Testis (tissue), 3 donors: Measurements from ENCODE around the gene FHIT. TPM values are rescaled to one million over a fixed set of nuclear protein-coding genes. Genes with fewer than 3 reads are reported as not detected.

Experiments
- DNase-seq: peaks from one replicate; pipeline ENCODE4 v3.0.0-alpha.2; 2019
- H3K27ac ChIP-seq, 2 donors: fragments of 200-600 bp; sonication (generic); one replicate each; pipeline ENCODE4 v1.5.1; 2019
- H3K27me3 ChIP-seq: fragments of 200-600 bp; sonication (generic); one replicate; pipeline ENCODE4 v1.5.1; 2019
- H3K36me3 ChIP-seq: fragments of 200-600 bp; sonication (generic); one replicate; pipeline ENCODE4 v1.5.1; 2017; ENCODE audit warnings: low read depth; ENCODE audit errors: missing control alignments
- H3K4me1 ChIP-seq: fragments of 200-600 bp; sonication (generic); one replicate; pipeline ENCODE4 v1.5.1; 2019
- H3K4me3 ChIP-seq, 2 donors: fragments of 200-600 bp; sonication (generic); one replicate each; pipeline ENCODE4 v1.5.1; 2017 to 2019
- H3K9me3 ChIP-seq: fragments of 200-600 bp; sonication (generic); one replicate; pipeline ENCODE4 v1.5.1; 2017
- POLR2A ChIP-seq: fragments of 450-650 bp; IDR thresholded peaks from one replicate; pipeline ENCODE4 v1.6.1; 2017; ENCODE audit warnings: antibody characterized with exemption, mild to moderate bottlenecking, moderate library complexity
- WGBS, 2 donors: methylation state at CpG; one replicate each; pipeline ENCODE4 v1.1.5; 2018; 5-methylcytosine and 5-hydroxymethylcytosine counted together
- intact Hi-C: fragments of 100-400 bp; cut with DNase I; formaldehyde crosslinking; loops from one replicate; pipeline ENCODE4 v1.15.1; 2023; ENCODE audit warnings: low total_unique reads
- polyA plus RNA-seq: library from polyadenylated mRNA; stranded (reverse); fragments of 350-450 nt; fragmentation: Illumina TruSeq; extraction: RNeasy Lipid Tissue Mini Kit (QIAGEN cat#74804); gene quantifications from one replicate; pipeline ENCODE4 v1.2.3, GENCODE V29; 2014; ENCODE audit warnings: low read depth, low replicate concordance; ENCODE audit not compliant: insufficient read depth
- total RNA-seq, 2 donors: library from RNA; depleted of rRNA; stranded (reverse); fragments of >200 nt; gene quantifications; one replicate each; pipeline ENCODE4 v1.2.3, GENCODE V29; 2016
- TF ChIP-seq, protein P1 (sequence below), 3 experiments: fragments of 450-650 bp in 2 of 3; fragments of 200-600 bp in 1 of 3; sonication (generic) in 1 of 3; IDR thresholded peaks; one replicate each; pipeline ENCODE4 v1.5.1; 2016 to 2019; ENCODE audit warnings: antibody characterized with exemption in 3 of 3, mild to moderate bottlenecking in 2 of 3, moderate library complexity in 1 of 3

The FHIT gene
- total and polyA plus RNA-seq, 3 donors from 2014 or later: 10.1 to 29.6 (median 15.5) TPM

DNA sequence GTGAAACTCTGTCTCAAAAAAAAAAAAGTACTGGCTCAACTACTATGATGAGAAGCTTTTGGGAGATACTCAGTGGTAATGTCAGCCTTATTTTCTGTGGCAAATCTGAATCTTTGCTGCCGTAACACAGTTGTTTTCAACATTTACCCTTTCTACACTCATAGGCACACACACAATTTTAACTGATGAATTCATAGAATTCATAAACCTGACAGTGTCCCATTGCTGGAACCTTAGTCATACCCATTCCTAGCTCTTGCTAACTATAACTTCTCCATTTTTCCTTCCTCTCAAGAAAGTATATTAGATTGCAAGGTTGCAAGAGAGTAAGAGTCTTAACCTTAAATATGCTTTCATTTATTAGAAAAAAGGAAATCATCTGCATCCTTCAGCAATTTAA is 496.6 kb downstream of the FHIT start:
- no peaks in the 10 kb centered on the region for H3K36me3 ChIP-seq
- WGBS, 2 donors: 90 to 94% methylated on average over 1 of the region's 1 CpG
- H3K27ac ChIP-seq: no peak overlapping the region
- intact Hi-C loops: no loop called here
- no peaks in the 10 kb centered on the region for H3K27me3 ChIP-seq
- H3K4me3 ChIP-seq: no peak overlapping the region
- H3K9me3 ChIP-seq: no peaks in the 10 kb centered on the region
- TF ChIP-seq, protein P1, sequence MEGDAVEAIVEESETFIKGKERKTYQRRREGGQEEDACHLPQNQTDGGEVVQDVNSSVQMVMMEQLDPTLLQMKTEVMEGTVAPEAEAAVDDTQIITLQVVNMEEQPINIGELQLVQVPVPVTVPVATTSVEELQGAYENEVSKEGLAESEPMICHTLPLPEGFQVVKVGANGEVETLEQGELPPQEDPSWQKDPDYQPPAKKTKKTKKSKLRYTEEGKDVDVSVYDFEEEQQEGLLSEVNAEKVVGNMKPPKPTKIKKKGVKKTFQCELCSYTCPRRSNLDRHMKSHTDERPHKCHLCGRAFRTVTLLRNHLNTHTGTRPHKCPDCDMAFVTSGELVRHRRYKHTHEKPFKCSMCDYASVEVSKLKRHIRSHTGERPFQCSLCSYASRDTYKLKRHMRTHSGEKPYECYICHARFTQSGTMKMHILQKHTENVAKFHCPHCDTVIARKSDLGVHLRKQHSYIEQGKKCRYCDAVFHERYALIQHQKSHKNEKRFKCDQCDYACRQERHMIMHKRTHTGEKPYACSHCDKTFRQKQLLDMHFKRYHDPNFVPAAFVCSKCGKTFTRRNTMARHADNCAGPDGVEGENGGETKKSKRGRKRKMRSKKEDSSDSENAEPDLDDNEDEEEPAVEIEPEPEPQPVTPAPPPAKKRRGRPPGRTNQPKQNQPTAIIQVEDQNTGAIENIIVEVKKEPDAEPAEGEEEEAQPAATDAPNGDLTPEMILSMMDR (IDR thresholded peaks at IDR 0.05): no peak
- no peak for TF ChIP-seq POLR2A
- no peaks in the 10 kb centered on the region for H3K4me1 ChIP-seq
- DNase-seq: no peak

DNA sequence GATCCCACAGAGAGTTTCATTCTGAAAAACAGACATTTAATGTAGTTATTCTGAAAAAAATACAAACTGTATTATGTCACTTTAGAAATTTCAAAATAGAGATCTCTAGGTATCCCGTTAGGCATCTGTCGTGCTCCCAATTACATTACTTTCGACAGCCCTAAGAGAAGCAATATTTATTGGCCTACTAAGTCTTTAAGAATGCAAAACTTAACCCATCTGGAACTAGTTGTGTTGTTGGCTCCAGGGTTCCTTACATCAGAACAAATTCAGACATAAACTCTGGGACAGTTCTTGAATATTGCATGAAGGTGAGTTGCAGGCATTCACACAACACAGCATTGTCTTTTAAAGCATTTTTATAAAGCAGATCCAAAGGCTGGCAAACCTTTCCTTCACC is 498.4 kb downstream of the FHIT start:
- Histone ChIP-seq H3K27me3 (no peaks in the 10 kb centered on the region), H3K4me3 (no peak overlapping the region), H3K9me3 (no peaks in the 10 kb centered on the region), H3K27ac (no peak overlapping the region), H3K36me3 (no peaks in the 10 kb centered on the region), H3K4me1 (no peaks in the 10 kb centered on the region)
- no peak for TF ChIP-seq POLR2A
- TF ChIP-seq, protein P1 (IDR thresholded peaks at IDR 0.05): no peak
- no peak for DNase-seq
- 93 to 94% methylated on average over 3 of the region's 3 CpGs for WGBS, 2 donors
- intact Hi-C loops: no loop called here

DNA sequence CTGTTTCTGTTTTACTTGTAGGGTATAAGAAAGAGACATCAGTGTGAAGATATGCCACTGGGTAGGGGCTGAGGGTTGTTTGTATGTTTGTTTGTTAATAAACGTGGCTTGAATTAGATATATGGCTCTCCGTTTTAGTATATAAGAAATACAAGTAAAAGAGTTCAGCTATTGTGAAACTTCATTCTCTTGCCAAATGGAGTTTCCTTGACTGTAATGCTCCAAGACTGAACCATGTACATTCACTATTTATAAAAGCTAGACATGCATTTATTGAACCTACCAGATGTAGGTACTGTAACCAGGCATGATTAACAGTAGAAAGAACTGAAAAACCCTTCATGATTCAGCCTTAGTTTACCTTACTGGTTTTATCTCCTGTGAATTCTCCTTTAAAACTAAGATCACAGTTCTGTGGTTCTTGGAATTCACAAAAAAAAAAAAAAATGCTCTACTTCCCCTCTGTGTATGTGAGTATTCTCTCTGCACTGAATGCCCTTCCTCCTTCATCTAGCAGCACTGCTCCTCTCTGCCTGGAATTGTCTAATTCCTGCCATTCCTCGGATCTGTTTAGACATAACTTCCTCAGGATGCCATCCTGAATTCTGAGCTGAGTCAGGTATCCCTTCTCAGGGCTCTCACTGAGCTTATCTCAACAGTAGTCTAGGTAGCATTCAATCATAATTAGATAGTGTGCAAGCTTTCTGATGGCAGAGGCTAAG is 504.4 kb downstream of the FHIT start:
- no peak for DNase-seq
- Histone ChIP-seq H3K9me3 (no peaks in the 10 kb centered on the region), H3K27me3 (no peaks in the 10 kb centered on the region), H3K27ac (no peak overlapping the region), H3K4me3 (no peak overlapping the region), H3K36me3 (no peaks in the 10 kb centered on the region), H3K4me1 (no peaks in the 10 kb centered on the region)
- TF ChIP-seq POLR2A: no peak
- TF ChIP-seq, protein P1 (IDR thresholded peaks at IDR 0.05): no peak
- intact Hi-C loops: no loop called here
- 78 to 85% methylated on average over 3 of the region's 3 CpGs for WGBS, 2 donors

DNA sequence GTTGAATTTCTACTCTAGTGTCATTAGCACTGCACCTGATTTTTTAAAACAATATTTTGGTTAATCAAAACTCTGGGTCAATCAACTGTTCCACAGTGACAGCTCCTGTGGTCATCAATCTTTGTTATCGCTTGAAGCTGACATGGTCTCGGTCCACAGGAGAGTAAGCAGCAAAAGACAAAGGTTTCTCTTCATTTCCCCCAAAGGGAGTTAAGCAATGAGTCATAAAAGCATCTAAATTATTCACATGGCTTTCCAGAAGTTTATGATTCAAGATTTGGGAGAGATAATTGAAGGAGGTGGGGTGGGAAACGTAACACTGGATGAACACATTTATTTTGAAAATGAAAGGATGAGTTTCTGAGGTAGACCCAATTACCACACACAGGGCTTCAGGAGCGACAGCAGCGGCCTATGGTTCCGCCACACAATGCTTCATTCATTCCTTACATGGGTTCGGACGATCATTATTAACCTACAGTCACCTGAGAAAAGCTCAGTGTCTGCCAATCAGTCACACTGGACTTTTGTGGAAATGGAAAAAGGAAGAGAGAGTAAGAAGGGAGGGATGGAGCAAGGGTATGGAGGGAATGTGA is 505.1 kb downstream of the FHIT start:
- Histone ChIP-seq H3K27me3 (no peaks in the 10 kb centered on the region), H3K9me3 (no peaks in the 10 kb centered on the region), H3K4me1 (no peaks in the 10 kb centered on the region), H3K4me3 (no peak overlapping the region), H3K36me3 (no peaks in the 10 kb centered on the region), H3K27ac (no peak overlapping the region)
- intact Hi-C loops: no loop called here
- DNase-seq: no peak
- WGBS, 2 donors: 96% methylated on average over 8 of the region's 8 CpGs
- TF ChIP-seq, protein P1 (IDR thresholded peaks at IDR 0.05): no peak
- no peak for TF ChIP-seq POLR2A
